GM12873 (cell line): ENCODE data around the gene CHST11.

Experiments used
- TF ChIP-seq, protein P1 (sequence below): IDR thresholded peaks from 2 replicates; pipeline ENCODE4 v1.5.1; 2012; ENCODE audit warnings: low read depth, mild to moderate bottlenecking, moderate library complexity, low read length, control low read depth; ENCODE audit not compliant: insufficient read depth; ENCODE audit errors: missing control alignments

CHST11 gene

DNA sequence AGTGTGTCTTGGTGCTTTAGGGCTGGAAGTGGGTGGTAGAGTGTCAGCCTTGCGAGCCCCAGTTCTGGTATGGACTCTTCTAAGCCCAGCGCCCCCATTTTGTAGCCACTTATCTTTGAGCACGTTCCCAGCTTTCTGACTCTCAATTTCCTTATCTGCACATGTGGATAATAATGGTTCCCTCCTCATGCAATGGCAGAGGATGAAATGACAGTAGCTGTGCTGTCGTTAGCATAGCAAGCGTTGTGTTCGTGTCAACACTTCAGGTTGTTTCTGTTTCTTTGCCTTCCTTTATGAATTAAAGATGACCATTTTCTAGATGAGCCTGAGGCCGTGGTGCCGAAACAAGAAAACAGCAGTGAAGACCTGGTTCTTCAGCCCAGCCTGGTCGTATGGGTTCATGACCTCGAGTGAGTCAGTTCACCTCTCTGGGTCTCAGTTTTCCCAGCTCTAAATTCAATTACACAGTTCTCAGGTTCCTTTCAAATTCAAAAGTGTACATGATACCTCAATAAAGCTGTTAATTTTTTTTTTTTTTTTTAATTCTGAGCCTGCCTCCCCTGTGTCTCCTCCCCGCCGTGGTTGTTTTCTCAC is 268.3 kb downstream of the CHST11 start:
- TF ChIP-seq, protein P1, sequence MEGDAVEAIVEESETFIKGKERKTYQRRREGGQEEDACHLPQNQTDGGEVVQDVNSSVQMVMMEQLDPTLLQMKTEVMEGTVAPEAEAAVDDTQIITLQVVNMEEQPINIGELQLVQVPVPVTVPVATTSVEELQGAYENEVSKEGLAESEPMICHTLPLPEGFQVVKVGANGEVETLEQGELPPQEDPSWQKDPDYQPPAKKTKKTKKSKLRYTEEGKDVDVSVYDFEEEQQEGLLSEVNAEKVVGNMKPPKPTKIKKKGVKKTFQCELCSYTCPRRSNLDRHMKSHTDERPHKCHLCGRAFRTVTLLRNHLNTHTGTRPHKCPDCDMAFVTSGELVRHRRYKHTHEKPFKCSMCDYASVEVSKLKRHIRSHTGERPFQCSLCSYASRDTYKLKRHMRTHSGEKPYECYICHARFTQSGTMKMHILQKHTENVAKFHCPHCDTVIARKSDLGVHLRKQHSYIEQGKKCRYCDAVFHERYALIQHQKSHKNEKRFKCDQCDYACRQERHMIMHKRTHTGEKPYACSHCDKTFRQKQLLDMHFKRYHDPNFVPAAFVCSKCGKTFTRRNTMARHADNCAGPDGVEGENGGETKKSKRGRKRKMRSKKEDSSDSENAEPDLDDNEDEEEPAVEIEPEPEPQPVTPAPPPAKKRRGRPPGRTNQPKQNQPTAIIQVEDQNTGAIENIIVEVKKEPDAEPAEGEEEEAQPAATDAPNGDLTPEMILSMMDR = no peak

- TF ChIP-seq, protein P1 = no peak
Measured at GRCh38 chr12:104725610-104726009, 268.9 kb downstream of the CHST11 start.

DNA sequence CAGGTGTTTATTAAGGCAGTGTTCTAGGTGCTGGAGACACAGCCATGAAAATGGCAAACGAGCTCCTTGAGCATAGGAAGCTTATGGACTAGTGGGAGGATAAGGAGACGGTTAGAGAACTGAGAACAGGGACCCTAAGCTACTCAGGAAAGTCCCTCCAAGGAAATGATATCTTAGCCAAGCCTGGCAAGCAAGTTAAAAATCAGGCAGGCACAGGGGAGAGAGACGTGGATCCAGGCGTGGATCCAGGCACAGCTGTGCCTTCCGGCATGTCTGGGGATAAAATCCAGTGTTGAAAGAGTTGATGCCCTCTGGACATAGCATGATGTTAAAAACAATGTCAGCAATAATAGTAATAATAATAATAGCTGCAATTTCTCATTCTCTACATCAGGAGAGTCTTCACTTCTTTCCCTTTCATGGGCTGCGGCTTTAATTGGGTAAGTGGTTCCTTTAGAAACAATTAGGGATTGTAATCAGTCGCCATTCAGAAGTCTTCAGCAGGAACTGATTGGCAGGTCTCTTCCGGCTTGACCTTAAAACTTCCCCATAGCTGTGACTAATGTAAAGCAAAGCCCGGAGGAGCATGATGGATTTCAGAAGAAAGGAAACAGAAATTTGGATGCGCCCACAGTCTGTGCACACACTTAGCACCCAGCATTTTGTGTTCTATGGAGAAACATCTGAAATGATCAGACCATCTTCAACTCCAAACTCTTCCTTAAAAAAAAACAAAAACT is 271.1 kb downstream of the CHST11 start:
- TF ChIP-seq, protein P1 = no peak

DNA sequence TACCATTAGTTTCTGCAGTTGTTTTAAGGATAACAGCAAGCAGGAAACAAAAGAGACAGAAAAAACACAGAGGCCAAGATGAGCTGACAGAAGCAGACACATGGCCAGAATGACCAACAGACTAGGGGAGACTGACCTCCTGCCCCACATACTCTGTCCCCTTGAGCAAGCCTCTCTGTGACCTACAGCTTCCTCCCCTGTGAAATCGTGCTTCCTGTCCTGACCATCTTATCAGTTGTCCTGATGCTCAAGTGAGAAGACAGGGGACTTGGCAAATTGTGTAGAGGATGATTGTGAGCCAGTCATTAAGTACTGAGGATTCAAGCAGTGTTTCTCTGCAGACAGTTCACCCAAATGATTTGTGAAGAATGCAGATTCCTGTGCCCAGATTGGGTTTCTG is 272.3 kb downstream of the CHST11 start:
- TF ChIP-seq, protein P1 = no peak

DNA sequence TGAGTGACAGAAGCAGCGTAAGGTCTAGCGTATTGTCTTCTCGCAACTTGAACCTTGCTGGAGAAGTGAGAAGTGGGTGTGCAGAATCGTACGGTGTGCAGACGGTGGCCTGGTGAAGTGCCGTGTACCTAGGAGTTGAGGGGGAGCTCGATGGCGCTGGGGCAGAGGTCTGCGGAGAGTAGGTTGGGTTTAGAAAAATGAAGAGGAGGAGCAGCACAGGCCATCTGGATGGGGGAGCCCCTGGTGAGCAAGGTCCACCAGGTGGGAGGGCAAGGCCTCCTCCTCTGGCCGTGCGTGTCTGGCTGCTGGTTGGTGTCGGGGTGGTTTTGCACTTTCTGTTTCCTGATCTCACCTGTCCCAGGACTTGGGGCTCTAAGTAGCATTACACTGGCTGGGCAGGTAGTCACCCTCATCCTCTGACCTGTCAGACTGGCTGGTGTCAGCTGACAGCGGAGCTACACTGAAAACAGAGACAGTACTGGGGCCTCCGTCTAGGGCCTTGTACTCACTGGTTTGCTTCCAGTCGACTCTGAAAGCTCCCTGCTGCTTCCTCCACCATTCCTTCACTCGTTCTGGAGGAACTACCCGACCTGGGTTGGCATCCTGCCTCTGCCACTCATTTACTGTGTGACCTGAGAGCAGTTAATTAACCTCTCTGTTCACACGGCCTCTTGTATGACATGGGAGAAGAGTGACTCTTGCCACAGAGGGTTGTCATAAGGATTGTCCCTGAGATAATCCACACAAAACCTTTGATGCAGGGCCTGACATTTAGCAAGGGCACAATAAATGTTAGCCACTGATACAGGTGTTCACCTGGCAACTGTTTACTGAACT is 273.1 kb downstream of the CHST11 start:
- TF ChIP-seq, protein P1 = no peak

DNA sequence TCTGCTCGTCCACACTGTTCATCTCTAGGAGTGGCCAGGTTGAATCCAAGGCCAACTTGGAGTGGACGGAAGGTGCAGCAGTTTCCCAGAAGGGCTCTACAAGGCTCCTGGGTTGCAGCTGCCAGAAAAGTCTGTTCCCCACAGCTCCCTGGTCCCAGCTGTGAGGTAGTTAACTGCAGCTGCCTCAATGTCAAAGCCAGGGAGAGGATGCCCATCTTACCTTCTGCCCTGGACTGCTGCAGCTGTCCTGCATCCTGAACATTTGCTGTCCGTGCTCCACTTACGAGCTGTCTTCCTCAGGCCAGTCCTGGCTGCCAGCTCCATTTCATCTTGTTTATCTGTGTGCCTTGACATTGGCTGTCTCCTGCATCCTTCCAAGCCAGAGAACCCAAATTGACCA is 274.0 kb downstream of the CHST11 start:
- TF ChIP-seq, protein P1 = no peak

GRCh38 chr12:104733717-104734175 is 277.0 kb downstream of the CHST11 start:
- TF ChIP-seq, protein P1 = peak; percentile 50
